ENCODE results near the gene UPK3BL1.
"Not testable (repeated sequence)": the region's sequence is repeated elsewhere in the genome, so short reads cannot be mapped to it uniquely, and the experiment has no call there.

UPK3BL1 gene

GRCh38 chr7:102642691-102643090 lies at the start of gene UPK3BL1:
Gene UPK3BL1 (minus strand): TSS chr7:102642791. CDS start chr7:102642741, 50 bp downstream.
- DNase-seq: not testable (repeated sequence)

GRCh38 chr7:102690602-102691001 lies 48.0 kb upstream of the UPK3BL1 start:
- not testable (repeated sequence) for DNase-seq

- DNase-seq: not testable (repeated sequence)
These were observed 47.1 kb upstream of the UPK3BL1 start for GRCh38 chr7:102689436-102690282.

- DNase-seq: not testable (repeated sequence)
These were observed 45.9 kb upstream of the UPK3BL1 start for GRCh38 chr7:102688299-102689036.

GRCh38 chr7:102682560-102682959 lies 40.0 kb upstream of the UPK3BL1 start:
- DNase-seq: not testable (repeated sequence)

GRCh38 chr7:102680780-102681179 lies 38.2 kb upstream of the UPK3BL1 start:
- not testable (repeated sequence) for DNase-seq

GRCh38 chr7:102675545-102675944 lies 33.0 kb upstream of the UPK3BL1 start:
- DNase-seq: not testable (repeated sequence)

GRCh38 chr7:102673447-102674067 lies 31.0 kb upstream of the UPK3BL1 start:
- not testable (repeated sequence) for DNase-seq

- not testable (repeated sequence) for DNase-seq
These were observed 29.3 kb upstream of the UPK3BL1 start for GRCh38 chr7:102671956-102672307.

- DNase-seq: not testable (repeated sequence)
These were observed 28.8 kb upstream of the UPK3BL1 start, which contains the start of gene POLR2J2 for GRCh38 chr7:102671166-102671955. Gene POLR2J2 (minus strand): TSS chr7:102671663. CDS start chr7:102671601, 62 bp downstream.

GRCh38 chr7:102667523-102667922 lies 24.9 kb upstream of the UPK3BL1 start:
- DNase-seq: not testable (repeated sequence)

GRCh38 chr7:102666850-102667249 lies 24.3 kb upstream of the UPK3BL1 start:
- not testable (repeated sequence) for DNase-seq

- not testable (repeated sequence) for DNase-seq
These were observed 22.2 kb upstream of the UPK3BL1 start for GRCh38 chr7:102664765-102665164.

- not testable (repeated sequence) for DNase-seq
These were observed 7.3 kb upstream of the UPK3BL1 start, which contains the start of gene SPDYE2B for GRCh38 chr7:102649924-102650323. Gene SPDYE2B (plus strand): TSS chr7:102650319. CDS start chr7:102652349, 2,030 bp downstream.

- DNase-seq: not testable (repeated sequence)
These were observed 5.2 kb upstream of the UPK3BL1 start for GRCh38 chr7:102647813-102648212.

- DNase-seq: not testable (repeated sequence)
These were observed 813 bp upstream of the UPK3BL1 start for GRCh38 chr7:102643404-102643803.

- DNase-seq: not testable (repeated sequence)
These were observed 3.7 kb downstream of the UPK3BL1 start for GRCh38 chr7:102638848-102639247.

- not testable (repeated sequence) for DNase-seq
These were observed 5.6 kb downstream of the UPK3BL1 start for GRCh38 chr7:102636956-102637355.

GRCh38 chr7:102635354-102635753 lies 7.2 kb downstream of the UPK3BL1 start:
- not testable (repeated sequence) for DNase-seq

- not testable (repeated sequence) for DNase-seq
These were observed 8.3 kb downstream of the UPK3BL1 start for GRCh38 chr7:102634299-102634698.

GRCh38 chr7:102630622-102631021 lies 12.0 kb downstream of the UPK3BL1 start:
- DNase-seq: not testable (repeated sequence)

Measured in NCI-H2171 treated with DMSO at 0.1 percent for 48 hours (cell line).